ENCODE results near the gene BACE1.
A peak's percentile ranks its signal among the peaks of the same experiment; 100 is the strongest.

The BACE1 gene

DNA sequence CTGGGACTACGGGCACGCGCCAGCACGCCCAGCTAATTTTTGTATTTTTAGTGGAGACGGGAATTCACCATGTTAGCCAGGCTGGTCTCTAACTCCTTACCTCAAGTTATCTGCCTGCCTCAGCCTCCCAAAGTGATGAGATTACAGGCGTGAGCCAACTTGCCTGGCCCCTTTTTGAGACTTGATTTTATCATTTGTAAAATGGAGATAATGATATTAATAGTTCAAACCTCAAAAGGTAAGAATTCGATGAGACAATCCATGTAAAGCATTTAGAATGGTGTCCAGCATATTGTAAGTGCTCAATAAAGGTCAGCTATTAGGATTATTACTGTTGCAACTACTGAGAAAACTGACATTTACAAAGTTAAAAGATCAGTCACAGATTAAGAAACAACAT, 2.7 kb upstream of the BACE1 start:
- no peak for TF ChIP-seq ZFX (IDR thresholded peaks at IDR 0.05; ENCODE audit: borderline replicate concordance)
- TF ChIP-seq CTCF (IDR thresholded peaks at IDR 0.05), result no peak
- H3K27ac ChIP-seq, result no peak overlapping the region

GRCh38 chr11:117315285-117316196, 515 bp downstream of the BACE1 start:
- no peak for TF ChIP-seq CTCF (IDR thresholded peaks at IDR 0.05)
- TF ChIP-seq ZFX (IDR thresholded peaks at IDR 0.05; ENCODE audit: borderline replicate concordance), result no peak
- H3K27ac ChIP-seq, result peak overlapping the region; percentile 41

- TF ChIP-seq ZFX (IDR thresholded peaks at IDR 0.05; ENCODE audit: borderline replicate concordance) (no peak), CTCF (IDR thresholded peaks at IDR 0.05) (no peak)
- no peak overlapping the region for H3K27ac ChIP-seq
These were observed 1.2 kb downstream of the BACE1 start for GRCh38 chr11:117314840-117315239.

DNA sequence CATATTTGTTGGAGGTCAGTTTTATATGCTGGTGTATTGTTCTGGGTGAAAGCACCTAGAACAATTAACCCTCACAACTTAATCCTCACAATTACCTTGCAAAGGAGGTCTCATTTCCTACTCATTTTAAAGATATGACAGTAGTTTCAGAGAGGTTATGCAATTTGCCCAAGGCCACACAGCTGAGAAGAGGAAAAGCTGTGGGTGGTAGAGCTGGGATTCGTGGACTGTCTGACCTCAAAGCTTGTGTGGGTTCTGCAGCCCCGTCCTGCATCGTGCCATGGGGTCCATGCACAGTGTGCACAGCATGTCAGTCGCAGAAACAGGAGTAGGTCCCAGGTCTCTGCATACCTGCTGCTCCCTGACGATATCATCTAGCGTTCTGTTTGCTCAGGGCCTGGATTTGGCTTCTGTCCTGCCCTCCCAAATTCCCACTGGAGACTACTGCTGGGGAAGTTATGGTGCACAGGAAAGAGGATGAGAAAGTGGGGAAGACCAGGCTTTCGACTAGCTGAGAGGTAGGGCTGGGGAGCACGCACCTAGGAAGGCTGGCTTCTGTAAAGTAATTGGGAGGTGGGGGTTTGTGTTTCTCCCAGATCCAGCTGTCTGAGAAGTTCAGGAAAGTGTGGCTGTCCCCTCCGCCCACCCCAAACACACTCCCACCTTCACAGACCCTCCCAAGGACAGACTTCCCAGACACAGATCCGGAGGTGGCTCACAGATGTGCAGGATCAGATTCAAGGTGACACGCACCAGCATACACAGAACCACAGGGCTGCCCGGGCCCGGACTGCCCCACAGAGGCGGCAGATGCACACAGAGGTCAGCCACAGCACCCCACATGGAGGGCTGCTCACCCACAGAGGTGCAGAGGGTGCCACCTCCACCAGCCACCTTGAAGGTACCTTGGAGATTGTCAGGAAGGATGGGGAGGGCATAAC, 2.0 kb downstream of the BACE1 start:
- TF ChIP-seq CTCF (IDR thresholded peaks at IDR 0.05) (no peak), ZFX (IDR thresholded peaks at IDR 0.05; ENCODE audit: borderline replicate concordance) (no peak)
- no peak overlapping the region for H3K27ac ChIP-seq

- TF ChIP-seq CTCF (IDR thresholded peaks at IDR 0.05), result no peak
- TF ChIP-seq ZFX (IDR thresholded peaks at IDR 0.05; ENCODE audit: borderline replicate concordance), result no peak
- no peak overlapping the region for H3K27ac ChIP-seq
These were observed 3.0 kb downstream of the BACE1 start for GRCh38 chr11:117313091-117313490.

- TF ChIP-seq ZFX (IDR thresholded peaks at IDR 0.05; ENCODE audit: borderline replicate concordance) (no peak), CTCF (IDR thresholded peaks at IDR 0.05) (no peak)
- no peak overlapping the region for H3K27ac ChIP-seq
These were observed 6.7 kb downstream of the BACE1 start for GRCh38 chr11:117309310-117309709.
